Heart left ventricle (tissue), 13 donors: ENCODE results near the gene TMEM39B.

Experiments
- POLR2A ChIP-seq, 2 donors: fragments of 450-650 bp; IDR thresholded peaks; one replicate each; pipeline ENCODE4 v1.6.1; 2017; ENCODE audit warnings: antibody characterized with exemption in 2 of 2, mild to moderate bottlenecking in 2 of 2, moderate library complexity in 2 of 2
- TF ChIP-seq, protein P1 (sequence below), 12 donors: fragments of 200-600 bp; sonication (generic) in 4 of 12; IDR thresholded peaks; one replicate each; pipeline versions ENCODE4 v1.5.0 to v1.8.0; 2018 to 2022; ENCODE audit warnings: antibody characterized with exemption in 12 of 12, mild to moderate bottlenecking in 5 of 12
- donor health status: ischemic (EF 13 %, LVEDD 7.1; RV severe dilation, severe dysfunction).
- donor health status: DM: no; HTN: yes; CAD: no.
- donor health status: DM: no; HTN: no; CAD: no.
- donor health status: ischemic (EF 25% LVEDD 6.9; RV normal size, moderate dysfunction).
- donor health status: ischemic (EF 25% LVEDD 5.7; RV mildly dilated, moderate dysfunction).
- donor health status: ischemic (EF 35%, LVEDD 5.7; RV mildly dilated, moderate dysfunction).
- donor health status: nonischemic (EF 11% LVEDD 7.7; RV severe dilation, severe dysfunction).
- donor health status: DM: yes; HTN: yes; CAD: no.
- donor health status: PGD.
- donor health status: ischemic (EF 29% LVEDD 5.4; RV normal size, mild dysfunction).
- donor health status: nonischemic (EF 23%, LVEDD 6.1; RV moderate dilation, normal function).

DNA sequence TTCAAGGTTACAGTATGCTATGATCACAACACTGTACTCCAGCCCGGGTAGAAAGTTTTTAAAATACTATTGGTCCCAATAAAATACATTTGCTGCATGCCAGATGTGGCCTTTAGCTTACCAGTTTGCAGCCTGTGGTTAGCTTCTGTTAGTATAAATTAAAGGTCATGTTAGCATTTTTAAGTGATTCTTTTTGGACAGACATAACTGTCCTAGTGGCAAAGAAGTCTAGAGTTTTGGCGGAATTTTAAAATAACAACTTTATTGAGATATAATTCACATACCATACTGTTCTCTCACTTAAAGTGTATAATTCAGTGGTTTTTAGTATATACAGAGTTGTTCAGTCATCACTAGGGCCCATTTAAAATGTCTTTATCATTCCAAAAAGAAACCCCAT, 24.3 kb upstream of the TMEM39B start:
- TF ChIP-seq, protein P1, sequence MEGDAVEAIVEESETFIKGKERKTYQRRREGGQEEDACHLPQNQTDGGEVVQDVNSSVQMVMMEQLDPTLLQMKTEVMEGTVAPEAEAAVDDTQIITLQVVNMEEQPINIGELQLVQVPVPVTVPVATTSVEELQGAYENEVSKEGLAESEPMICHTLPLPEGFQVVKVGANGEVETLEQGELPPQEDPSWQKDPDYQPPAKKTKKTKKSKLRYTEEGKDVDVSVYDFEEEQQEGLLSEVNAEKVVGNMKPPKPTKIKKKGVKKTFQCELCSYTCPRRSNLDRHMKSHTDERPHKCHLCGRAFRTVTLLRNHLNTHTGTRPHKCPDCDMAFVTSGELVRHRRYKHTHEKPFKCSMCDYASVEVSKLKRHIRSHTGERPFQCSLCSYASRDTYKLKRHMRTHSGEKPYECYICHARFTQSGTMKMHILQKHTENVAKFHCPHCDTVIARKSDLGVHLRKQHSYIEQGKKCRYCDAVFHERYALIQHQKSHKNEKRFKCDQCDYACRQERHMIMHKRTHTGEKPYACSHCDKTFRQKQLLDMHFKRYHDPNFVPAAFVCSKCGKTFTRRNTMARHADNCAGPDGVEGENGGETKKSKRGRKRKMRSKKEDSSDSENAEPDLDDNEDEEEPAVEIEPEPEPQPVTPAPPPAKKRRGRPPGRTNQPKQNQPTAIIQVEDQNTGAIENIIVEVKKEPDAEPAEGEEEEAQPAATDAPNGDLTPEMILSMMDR (IDR thresholded peaks at IDR 0.05): no peak
- no peak for TF ChIP-seq POLR2A (IDR thresholded peaks at IDR 0.05)
